Hepatocyte (in vitro differentiated cells): ENCODE results near the gene CCDC142.

Experiments used
- CTCF ChIP-seq: fragments of 200-600 bp; sonication (generic); IDR thresholded peaks from 2 replicates; pipeline ENCODE4 v1.5.1; 2016; ENCODE audit warnings: antibody characterized with exemption, mild to moderate bottlenecking; ENCODE audit not compliant: poor library complexity
- EZH2 ChIP-seq: fragments of 200-600 bp; sonication (generic); IDR thresholded peaks from 2 replicates; pipeline ENCODE4 v1.6.1; 2016; ENCODE audit warnings: antibody characterized with exemption, mild to moderate bottlenecking, borderline replicate concordance
- EZH2phosphoT487 ChIP-seq: fragments of 200-600 bp; sonication (generic); IDR thresholded peaks from one replicate; pipeline ENCODE4 v1.6.1; 2018; ENCODE audit warnings: antibody characterized with exemption, mild to moderate bottlenecking, low read depth, moderate library complexity; ENCODE audit not compliant: unreplicated experiment, severe bottlenecking

- TF ChIP-seq CTCF (no peak), EZH2 (no peak), EZH2phosphoT487 (no peak)
Measured at GRCh38 chr2:74511104-74511989, 28.5 kb upstream of the CCDC142 start.
